Body of pancreas (tissue), 4 donors: ENCODE results near the gene SLC45A1.

Experiments
- POLR2A ChIP-seq, 3 donors: fragments of 450-650 bp; IDR thresholded peaks; one replicate each; pipeline ENCODE4 v1.6.1; 2016; ENCODE audit warnings: antibody characterized with exemption in 3 of 3, mild to moderate bottlenecking in 2 of 3
- TF ChIP-seq, protein P1 (sequence below), 7 experiments: fragments of 450-650 bp in 4 of 7; fragments of 200-600 bp in 3 of 7; sonication (generic) in 3 of 7; IDR thresholded peaks; one replicate each; pipeline ENCODE4 v1.5.1; 2016 to 2019; ENCODE audit warnings: antibody characterized with exemption in 7 of 7

DNA sequence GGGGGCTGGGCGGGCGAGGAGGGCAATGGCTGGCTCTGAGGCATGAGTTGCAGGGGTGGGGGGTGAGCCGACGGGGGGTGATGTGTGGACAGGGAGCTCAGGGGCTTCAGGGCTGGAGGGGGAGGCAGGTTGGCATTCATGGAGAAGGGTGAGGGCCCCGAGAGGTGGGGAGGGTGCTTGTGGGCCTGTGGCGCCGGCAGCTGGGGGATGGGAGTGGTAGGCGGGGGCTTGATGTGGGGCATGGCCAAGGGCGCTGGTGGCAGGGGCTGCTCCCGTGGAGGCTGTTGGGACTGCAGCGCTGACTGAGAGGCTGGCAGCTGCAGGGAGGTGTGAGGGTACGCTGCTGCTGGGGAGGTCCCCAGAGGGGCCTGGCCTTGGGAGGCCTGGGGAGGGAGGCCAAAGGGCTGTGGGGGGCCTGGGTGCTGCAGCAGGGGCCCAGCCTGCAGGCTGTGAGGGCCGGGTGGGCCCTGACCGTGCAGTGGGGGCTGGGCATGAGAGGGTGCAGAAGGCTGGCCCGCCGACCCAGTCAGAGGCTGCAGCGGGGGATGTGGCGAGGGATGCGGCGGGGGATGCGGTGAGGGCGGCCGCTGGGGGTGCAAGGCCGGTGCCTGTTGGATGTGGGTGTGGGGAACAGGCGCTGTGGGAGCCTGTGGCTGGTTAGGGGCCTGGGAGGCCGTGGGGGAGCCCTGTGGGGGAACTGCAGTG is 42.7 kb downstream of the SLC45A1 start:
- TF ChIP-seq POLR2A (IDR thresholded peaks at IDR 0.05) = no peak
- TF ChIP-seq, protein P1, sequence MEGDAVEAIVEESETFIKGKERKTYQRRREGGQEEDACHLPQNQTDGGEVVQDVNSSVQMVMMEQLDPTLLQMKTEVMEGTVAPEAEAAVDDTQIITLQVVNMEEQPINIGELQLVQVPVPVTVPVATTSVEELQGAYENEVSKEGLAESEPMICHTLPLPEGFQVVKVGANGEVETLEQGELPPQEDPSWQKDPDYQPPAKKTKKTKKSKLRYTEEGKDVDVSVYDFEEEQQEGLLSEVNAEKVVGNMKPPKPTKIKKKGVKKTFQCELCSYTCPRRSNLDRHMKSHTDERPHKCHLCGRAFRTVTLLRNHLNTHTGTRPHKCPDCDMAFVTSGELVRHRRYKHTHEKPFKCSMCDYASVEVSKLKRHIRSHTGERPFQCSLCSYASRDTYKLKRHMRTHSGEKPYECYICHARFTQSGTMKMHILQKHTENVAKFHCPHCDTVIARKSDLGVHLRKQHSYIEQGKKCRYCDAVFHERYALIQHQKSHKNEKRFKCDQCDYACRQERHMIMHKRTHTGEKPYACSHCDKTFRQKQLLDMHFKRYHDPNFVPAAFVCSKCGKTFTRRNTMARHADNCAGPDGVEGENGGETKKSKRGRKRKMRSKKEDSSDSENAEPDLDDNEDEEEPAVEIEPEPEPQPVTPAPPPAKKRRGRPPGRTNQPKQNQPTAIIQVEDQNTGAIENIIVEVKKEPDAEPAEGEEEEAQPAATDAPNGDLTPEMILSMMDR (IDR thresholded peaks at IDR 0.05) = no peak
